ENCODE results near the gene SNAPC3. TPM values are rescaled to one million over a fixed set of nuclear protein-coding genes. Genes with fewer than 3 reads are reported as not detected.
A peak's percentile ranks its signal among the peaks of the same experiment; 100 is the strongest.
"Not testable (repeated sequence)": the region's sequence is repeated elsewhere in the genome, so short reads cannot be mapped to it uniquely, and the experiment has no call there.

Gene SNAPC3
- total and polyA plus RNA-seq, 2 donors from 2014 or later: 16.3 to 27.2 TPM

DNA sequence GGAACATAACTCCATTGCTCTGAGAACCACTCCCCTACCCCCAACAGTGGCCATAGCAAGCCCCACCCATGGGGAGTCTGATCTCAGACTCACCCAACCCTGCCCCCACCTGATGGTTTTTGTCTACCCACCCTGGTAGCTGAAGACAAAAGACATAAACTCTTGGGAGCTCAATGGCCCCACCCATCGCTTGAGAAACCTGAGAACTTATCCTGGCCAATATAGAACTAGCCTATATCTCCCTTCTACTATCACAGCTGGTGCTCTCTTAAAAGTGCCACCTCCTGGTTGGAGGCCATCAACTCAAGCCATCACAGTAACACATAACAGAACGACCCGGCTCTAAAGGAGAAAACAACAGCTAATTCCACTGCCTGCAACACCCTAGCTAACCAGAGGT lies 47.9 kb upstream of the SNAPC3 start:
- Histone ChIP-seq H3K9me3 (ENCODE audit: control insufficient read depth in 2 of 3, insufficient read depth in 1 of 3, low read length in 3 of 3) (no peaks in the 10 kb centered on the region), H3K4me3 (ENCODE audit: low read length in 3 of 3) (no peak overlapping the region), H3K27ac (ENCODE audit: low read depth in 2 of 2, low read length in 2 of 2) (no peak overlapping the region), H3K4me1 (ENCODE audit: control insufficient read depth in 2 of 3, insufficient read depth in 2 of 3, low read depth in 1 of 3, low read length in 3 of 3) (no peaks in the 10 kb centered on the region), H3K9ac (ENCODE audit: low read length in 3 of 3) (no peak overlapping the region), H3K27me3 (ENCODE audit: control insufficient read depth, insufficient read depth, low read length) (no peaks in the 10 kb centered on the region), H3K36me3 (ENCODE audit: control insufficient read depth in 2 of 3, insufficient read depth in 3 of 3, low read length in 3 of 3) (no peaks in the 10 kb centered on the region)
- intact Hi-C loops (cut with DNase I): no loop called here
- TF ChIP-seq, protein P1, sequence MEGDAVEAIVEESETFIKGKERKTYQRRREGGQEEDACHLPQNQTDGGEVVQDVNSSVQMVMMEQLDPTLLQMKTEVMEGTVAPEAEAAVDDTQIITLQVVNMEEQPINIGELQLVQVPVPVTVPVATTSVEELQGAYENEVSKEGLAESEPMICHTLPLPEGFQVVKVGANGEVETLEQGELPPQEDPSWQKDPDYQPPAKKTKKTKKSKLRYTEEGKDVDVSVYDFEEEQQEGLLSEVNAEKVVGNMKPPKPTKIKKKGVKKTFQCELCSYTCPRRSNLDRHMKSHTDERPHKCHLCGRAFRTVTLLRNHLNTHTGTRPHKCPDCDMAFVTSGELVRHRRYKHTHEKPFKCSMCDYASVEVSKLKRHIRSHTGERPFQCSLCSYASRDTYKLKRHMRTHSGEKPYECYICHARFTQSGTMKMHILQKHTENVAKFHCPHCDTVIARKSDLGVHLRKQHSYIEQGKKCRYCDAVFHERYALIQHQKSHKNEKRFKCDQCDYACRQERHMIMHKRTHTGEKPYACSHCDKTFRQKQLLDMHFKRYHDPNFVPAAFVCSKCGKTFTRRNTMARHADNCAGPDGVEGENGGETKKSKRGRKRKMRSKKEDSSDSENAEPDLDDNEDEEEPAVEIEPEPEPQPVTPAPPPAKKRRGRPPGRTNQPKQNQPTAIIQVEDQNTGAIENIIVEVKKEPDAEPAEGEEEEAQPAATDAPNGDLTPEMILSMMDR (IDR thresholded peaks at IDR 0.05; ENCODE audit: borderline replicate concordance, extremely low read depth, insufficient read depth): no peak
- no peak for DNase-seq
- FAIRE-seq: no peak

DNA sequence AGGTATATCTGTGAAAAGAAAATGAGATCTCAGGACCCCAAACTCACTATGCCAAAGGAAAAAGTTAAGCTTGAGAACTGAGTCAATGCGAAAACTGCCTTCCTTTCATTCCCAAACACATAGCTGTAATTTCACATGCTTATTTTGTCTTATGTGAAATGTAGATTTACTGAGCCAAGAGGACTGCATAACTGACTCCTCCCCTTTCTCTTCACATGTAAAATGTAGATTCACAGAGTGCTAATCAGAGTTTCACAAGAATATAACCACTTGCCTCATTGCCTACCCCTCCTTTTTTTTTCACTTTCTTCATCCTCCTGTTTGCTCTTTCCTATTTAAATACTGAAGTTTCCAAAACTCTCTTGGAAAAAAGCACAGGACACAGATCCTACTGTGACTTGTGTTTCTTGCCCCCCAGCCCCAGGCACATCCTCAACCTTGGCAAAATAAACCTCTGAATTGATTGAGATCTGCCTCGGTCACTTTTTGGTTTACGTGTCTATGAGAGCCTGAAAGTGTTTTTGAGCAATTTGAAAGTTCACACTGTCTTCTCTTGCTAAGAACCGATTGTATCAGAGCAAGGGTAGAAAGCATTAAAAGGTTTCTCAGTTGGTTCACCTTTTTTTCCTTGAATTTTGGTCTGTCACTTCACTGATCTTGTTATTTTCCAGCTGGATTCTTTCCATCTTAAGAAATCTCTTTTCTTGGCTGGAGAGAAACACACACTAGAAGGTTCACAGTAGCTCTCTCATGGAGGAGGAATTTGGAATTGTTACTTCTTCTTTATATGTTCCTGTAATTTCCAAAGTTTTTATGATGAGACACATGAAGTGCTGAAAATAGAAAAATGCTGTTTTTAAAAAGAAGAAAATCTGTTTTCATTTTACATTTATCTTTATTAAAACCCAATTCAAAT lies 44.8 kb upstream of the SNAPC3 start:
- Histone ChIP-seq H3K9ac (ENCODE audit: low read length in 3 of 3) (no peak overlapping the region), H3K4me1 (ENCODE audit: control insufficient read depth in 2 of 3, insufficient read depth in 2 of 3, low read depth in 1 of 3, low read length in 3 of 3) (no peaks in the 10 kb centered on the region), H3K27ac (ENCODE audit: low read depth in 2 of 2, low read length in 2 of 2) (no peak overlapping the region), H3K9me3 (ENCODE audit: control insufficient read depth in 2 of 3, insufficient read depth in 1 of 3, low read length in 3 of 3) (no peaks in the 10 kb centered on the region), H3K27me3 (ENCODE audit: control insufficient read depth, insufficient read depth, low read length) (no peaks in the 10 kb centered on the region), H3K36me3 (ENCODE audit: control insufficient read depth in 2 of 3, insufficient read depth in 3 of 3, low read length in 3 of 3) (no peaks in the 10 kb centered on the region), H3K4me3 (ENCODE audit: low read length in 3 of 3) (no peak overlapping the region)
- DNase-seq (peak in 1 of 5 donors; percentile 35), FAIRE-seq (peak; percentile 8)
- intact Hi-C loops (cut with DNase I): no loop called here
- TF ChIP-seq, protein P1 (IDR thresholded peaks at IDR 0.05; ENCODE audit: borderline replicate concordance, extremely low read depth, insufficient read depth): no peak

DNA sequence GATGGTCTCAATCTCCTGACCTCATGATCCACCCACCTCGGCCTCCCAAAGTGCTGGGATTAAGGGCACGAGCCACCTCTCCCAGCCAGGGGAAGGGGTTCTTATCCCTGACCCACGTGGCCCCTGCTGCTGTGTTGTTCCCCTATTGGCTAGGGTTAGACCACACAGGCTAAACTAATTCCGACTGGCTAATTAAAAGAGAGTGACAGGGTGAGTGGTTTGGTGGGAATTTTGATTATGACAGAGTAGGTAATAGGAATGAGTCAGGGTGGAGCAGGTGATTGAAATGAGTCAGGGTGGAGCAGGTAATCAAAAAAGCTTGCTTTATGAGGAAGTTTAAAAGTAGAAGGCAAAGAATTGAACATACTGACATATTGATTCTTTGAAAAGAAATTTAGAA lies 43.4 kb upstream of the SNAPC3 start:
- H3K27me3 ChIP-seq (ENCODE audit: control insufficient read depth, insufficient read depth, low read length); intact Hi-C loops (cut with DNase I); H3K9me3 ChIP-seq (ENCODE audit: control insufficient read depth in 2 of 3, insufficient read depth in 1 of 3, low read length in 3 of 3); DNase-seq; H3K4me1 ChIP-seq (ENCODE audit: control insufficient read depth in 2 of 3, insufficient read depth in 2 of 3, low read depth in 1 of 3, low read length in 3 of 3); H3K36me3 ChIP-seq (ENCODE audit: control insufficient read depth in 2 of 3, insufficient read depth in 3 of 3, low read length in 3 of 3); H3K4me3 ChIP-seq (ENCODE audit: low read length in 3 of 3); H3K9ac ChIP-seq (ENCODE audit: low read length in 3 of 3); FAIRE-seq; H3K27ac ChIP-seq (ENCODE audit: low read depth in 2 of 2, low read length in 2 of 2): not testable (repeated sequence)

DNA sequence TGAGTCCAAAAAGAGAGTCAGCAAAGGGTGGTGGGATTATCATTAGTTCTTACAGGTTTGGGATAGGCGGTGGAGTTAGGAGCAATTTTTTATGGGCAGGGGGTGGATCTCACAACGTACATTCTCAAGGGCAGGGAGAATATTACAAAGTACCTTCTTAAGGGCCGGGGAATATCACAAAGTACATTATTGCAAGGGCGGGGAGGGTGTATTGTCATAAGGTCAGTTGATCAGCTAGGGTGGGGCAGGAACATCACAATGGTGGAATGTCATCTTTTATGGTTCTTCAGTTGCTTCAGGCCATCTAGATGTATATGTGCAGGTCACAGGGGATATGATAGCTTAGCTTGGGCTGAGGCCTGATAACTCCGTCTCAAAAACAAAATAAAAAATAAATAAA lies 42.8 kb upstream of the SNAPC3 start:
- H3K27ac ChIP-seq (ENCODE audit: low read depth in 2 of 2, low read length in 2 of 2); H3K27me3 ChIP-seq (ENCODE audit: control insufficient read depth, insufficient read depth, low read length); intact Hi-C loops (cut with DNase I); H3K4me1 ChIP-seq (ENCODE audit: control insufficient read depth in 2 of 3, insufficient read depth in 2 of 3, low read depth in 1 of 3, low read length in 3 of 3); H3K9ac ChIP-seq (ENCODE audit: low read length in 3 of 3); H3K36me3 ChIP-seq (ENCODE audit: control insufficient read depth in 2 of 3, insufficient read depth in 3 of 3, low read length in 3 of 3); H3K9me3 ChIP-seq (ENCODE audit: control insufficient read depth in 2 of 3, insufficient read depth in 1 of 3, low read length in 3 of 3); DNase-seq; FAIRE-seq; H3K4me3 ChIP-seq (ENCODE audit: low read length in 3 of 3): not testable (repeated sequence)

Measured in kidney (tissue), 14 donors.